HS-5 (cell line): ENCODE measurements around the gene NUP210L.
A peak's percentile ranks its signal among the peaks of the same experiment; 100 is the strongest.

Source experiments
- DNase-seq: peaks from one replicate; pipeline ENCODE4 v3.0.0-alpha.2; 2012; ENCODE audit warnings: low read depth

NUP210L gene

DNA sequence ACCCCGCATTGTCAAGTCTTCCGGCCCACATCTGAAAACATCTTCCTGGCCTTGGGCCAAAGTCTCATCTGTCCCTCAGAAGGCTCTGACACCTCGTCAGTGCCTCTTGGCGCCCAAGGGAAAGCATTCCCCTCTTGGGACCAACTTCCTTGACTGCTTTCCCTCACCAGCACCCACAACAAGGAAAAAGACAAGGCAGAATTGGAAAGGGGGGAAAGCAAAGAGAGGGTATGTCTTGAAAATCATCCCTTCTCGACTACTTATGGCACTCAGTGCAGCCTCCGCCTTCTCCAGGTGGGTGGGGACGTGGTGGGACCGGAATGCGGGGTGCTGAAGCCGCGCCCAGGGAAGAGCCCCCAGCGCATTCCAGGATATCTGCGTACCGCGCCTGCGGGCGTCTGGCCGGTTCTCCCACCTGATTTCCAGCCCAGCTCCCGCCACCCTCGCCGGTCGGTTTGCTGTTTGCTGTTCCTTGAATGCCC is 191.0 kb downstream of the NUP210L start:
- no peak for DNase-seq

DNA sequence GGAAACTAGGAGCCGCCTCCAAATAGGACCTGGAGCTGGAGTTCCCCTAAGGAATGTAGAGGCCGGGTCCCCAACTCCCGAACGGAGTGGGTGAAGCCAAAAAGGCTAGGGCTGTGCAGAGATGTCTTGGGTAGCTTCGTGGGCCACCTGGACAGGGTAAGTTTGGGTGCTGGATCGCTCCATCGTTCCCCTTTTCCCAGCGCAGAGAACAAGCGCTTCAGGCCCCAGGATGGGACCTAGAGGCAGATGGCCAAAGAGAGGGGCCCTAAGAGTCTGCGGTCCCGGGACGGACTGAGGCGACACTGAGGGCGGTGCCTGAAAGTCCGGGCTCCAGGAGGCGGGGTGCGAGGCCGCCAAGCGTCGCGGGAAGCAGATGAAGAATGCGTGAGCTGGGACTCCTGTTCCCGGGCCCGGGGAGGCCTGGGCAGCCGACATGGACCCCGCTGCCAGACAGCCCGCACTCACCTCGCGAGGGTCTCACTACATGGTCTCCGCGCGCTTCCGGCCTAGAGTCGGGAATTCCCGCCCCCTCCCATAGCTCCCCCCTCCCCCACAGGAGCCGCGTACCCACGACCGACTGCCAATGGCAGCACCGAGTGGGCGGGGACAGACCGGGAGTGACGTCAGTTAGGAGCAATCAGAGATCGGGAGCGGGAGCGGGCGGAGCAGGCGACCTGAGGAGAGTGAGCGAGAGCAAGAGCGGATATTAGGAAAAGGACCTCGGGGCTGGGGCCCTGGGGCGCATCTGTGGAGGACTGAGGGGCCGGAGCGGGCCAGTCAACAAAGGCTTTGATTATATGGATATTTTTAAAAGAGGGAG is 191.6 kb downstream of the NUP210L start, which contains the start of gene SLC39A1:
Gene SLC39A1 (minus strand): TSS at position 508 of the 820 bp plus-strand sequence. CDS start 822 bp downstream, outside the sequence.
- DNase-seq = peak; percentile 87

DNA sequence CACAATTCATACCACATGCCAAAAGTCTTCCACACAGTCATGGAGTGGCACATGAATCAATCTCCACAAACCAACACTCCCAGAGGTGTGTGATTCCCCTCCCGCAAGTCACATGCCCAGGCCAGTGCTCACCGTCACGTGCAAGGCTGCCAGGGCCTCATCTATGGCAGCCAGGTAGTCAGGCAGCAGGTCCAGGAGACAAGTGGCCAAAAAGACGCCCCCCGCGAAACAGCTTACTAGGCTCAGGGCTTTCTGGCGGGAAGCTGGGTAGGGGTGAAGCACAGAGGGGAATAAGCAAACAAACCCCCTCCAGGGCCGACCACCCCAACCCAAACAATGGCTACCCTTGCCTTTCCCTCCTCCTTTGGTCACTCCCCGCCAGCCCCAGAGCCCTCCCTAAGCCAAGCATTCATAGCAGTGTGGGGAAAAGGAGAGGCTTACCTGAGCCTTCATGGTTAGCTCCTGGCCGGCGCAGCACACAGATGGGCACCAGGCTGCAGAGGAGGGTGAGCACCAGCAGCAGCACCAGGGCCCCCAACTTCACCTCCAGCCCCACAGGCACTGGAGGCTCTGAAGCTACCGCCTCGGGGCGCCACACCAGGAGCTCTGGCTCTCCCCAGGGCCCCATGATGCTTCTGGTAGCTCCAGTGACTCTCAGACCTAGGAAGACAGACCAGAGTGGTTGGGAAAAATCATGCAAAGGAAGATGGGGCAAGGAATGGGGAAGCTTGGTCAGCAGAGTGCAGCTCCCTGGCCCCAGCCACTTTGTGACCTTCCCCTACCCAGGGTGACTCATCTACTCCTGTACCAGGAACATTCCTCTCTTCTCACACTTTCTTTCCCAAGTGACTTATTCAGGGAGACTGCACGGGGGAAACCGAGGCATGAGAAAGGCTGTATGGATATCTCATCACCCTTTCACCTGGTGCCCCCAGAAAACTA is 192.5 kb downstream of the NUP210L start:
- no peak for DNase-seq

DNA sequence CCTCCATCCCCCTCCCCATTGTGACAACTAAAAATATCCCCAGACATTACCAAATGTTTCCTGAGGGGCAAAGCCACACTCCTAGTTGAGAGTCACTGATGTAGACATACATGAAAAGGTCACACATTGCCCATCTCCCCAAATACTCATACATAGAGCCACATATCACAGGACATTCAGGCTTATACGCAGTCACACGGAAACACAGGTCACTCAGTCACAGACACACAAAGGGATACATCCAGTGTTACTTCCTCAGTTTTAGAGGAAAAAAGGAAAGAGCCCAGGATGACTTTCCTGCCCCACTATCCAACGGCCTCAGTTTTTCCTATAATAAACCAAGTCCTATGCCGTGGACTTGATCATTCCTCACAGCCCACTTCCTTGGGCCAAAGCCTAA is 193.5 kb downstream of the NUP210L start:
- DNase-seq = no peak

DNA sequence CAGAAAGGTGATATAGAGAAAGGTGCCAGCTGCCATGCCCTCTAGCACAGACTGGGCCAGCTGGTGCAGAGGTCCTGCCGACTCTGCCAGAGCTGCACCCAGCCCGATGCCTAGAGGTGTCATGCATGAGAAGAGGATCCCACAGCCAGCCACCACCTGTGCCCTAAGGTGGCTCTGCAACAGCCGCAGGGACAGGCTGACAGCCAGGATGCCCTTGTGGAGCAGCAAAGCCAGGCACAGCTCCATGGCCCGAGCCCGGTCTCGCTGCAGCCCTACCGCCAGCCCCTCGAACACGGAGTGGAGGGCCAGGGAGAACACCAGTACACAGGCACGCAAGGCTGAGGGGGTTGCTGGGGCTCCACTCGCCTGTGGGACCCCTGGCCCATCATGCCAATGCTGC is 194.7 kb downstream of the NUP210L start:
- no peak for DNase-seq

DNA sequence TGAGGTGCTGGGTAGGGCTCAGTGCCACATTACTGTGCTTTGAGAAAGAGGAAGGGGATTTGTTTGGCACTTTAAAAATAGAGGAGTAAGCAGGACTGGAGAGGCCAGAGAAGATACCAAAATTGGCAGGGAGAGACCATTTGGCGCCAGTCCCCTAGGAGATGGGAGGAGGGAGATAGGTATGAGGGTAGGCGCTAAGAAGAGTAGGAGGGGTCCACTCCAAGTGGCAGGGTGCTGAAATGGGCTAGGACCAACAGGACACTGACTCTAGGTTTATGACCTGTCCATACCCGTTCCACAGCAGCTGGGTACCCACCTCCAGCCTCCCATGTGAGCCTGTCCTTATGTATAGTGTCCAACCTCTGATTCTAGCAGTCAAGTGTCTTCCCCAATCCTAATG is 195.4 kb downstream of the NUP210L start:
- DNase-seq = no peak

DNA sequence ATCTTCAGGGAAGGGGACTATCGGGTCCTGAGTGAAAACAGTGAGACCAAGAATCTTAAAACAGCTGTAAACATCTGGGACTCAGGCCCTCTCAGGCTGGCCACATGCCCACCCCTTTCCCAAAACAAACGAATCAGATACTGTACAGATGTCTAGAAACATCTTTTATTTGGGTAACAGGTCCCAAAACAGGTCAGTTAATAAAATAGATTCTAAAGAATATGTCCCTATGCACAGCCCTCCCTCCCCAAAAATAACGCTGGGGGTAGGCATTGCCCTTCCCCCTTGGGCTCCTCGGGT is 196.0 kb downstream of the NUP210L start:
- DNase-seq = no peak

DNA sequence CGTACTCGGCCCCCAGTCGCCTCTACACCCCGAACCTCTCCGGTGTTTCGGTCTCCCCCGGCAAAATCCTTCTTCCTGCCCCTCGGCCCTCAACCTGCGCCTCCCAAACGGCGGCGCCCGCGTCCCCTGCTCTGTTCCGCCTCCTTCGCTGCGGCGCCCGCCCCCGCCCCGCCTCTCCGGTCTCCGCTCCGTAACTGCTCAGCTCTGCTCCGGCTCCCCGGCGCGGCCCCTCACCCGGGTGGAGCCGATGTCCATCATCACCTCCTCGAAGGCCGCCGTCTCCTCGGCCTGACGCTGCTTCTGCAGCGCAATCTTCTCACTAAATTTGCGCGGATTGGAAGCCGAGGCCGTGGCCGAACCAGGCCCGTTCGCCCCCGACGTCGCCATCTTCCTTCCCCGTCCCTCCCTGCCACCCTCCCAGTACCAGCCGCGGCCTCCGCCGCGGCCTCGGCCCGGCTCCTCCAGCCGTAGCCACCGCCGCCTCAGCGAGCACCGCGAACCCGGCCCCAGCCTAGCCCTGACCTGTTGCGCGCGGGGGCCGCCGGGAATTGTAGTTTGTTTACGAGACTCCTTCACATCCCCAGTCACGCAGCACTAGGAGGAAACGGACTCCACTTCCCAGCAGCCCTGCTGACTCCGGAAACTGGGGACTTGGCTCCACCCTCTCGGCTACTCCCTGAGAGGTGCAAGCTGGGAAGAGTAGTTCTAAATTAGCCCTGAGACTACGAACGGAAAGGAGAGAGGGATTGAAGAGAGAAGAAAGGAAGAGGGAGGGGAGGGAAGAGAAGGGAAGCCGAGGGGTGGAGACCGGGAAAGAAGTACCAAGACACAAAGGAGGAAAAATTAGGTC is 196.5 kb downstream of the NUP210L start, which contains the start of gene CRTC2:
Gene CRTC2 (minus strand): TSS at position 502 of the 850 bp plus-strand sequence. CDS start 115 bp downstream, at position 387.
- DNase-seq = peak; percentile 92

DNA sequence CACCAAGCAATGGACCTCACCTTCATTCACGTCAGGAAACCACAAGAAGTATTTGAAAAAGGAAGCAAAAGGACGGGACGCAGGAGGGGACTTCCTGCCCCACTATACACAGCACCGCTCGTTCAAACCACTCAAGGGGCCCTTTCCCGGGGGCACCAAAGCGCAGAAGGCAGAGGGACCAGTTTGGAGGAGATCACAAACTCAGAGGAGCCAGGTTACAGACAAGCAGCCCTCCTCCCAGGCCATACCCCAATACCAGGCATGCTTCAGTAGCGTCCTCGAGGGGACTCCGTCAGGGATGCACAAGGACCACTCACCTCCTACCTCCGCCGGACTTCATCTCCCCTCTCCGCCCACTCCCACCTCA is 197.1 kb downstream of the NUP210L start:
- no peak for DNase-seq

DNA sequence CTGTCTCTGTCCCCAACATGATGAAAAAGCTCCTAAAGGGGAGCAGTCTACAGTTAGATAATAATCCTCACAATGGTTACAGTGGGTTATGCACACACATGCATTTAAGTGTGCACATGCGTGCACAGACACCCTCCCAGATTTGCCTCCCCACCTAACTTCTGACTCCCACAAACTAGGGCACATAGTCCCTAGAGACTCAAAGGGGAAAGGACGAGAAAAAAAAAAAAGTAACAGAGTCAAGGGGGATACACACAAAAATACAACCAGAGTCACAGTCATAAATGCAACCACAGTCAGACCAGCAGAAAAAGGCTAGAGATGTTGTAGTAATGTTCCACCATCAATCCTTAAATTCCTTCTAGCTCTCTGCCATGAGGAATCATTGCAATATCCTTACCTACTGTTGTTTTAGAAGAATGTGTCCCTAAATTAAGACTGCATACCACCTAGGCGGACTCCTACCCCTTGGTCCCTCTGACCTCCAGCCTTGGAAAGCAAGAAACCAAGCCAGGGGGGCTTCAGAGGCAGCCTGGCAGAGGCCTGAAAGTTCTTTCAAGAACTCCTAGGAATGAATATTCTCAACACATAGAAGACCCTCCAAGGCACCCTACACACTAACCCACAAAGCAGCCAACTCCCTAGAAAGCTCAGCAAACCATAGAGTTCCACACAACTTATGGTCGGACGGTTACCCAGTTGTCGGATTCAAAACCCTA is 197.7 kb downstream of the NUP210L start:
- no peak for DNase-seq

DNA sequence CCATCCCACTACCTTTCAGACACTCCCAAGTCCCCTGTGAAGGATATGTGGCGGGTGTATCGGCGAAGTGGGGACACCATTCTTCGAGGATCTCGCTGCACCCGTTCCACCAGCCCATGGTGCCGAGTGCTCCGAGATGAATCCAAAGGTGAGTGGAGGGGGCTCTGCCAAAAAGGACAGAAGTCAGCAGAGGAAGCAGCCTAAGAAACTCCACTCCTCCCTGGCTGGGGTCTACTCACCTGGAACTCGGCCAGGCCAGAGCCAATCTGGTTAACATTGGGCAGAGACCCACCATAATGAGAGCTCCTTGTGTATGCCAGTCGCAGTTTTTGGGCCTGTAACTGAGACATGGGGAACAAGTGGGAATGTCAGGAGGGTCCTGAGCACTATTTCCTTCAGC is 200.0 kb downstream of the NUP210L start:
- DNase-seq = no peak

DNA sequence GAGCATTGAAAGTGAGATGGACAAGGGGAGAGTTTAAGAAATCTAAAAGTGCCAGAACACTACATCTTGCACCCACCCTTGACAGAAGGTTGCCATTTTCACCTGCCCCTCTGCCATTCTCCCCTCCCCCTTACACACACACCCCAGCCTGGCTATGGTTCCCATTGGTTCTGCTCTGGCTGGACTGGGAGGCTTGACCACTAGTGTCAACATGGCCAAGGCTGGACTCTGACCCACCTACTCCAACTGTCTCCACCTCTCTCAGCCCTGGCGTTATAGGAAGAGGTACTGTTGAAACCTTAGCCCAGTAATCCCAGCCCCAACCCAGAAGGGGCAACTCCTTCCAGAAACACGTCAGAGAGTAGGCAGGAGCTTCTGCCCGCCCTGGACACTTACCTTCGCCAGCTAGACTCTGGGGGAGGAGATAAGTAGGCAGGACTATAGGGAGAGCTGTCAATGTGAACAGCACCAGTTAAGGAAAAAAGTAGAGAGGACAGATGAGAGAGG is 201.0 kb downstream of the NUP210L start:
- DNase-seq = no peak

DNA sequence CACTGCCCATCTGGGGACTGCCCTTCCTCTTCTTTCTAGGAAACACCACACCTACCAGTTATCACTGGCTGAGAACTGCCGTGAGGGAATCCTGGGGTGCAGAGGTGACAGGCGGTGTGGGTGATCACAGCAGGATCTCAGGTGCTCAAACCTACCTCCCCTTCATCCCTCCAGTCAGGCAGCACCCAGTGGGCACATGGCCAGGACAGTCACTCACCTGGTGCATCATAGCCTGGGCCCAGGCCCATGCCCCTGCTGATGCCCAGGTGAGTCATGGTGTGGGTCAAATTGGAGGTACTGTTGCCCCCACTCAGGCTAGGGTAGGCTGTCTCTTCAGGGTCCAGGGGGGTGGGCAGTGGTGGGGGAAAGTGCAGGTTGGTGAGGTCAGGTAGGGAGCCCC is 203.1 kb downstream of the NUP210L start:
- no peak for DNase-seq

DNA sequence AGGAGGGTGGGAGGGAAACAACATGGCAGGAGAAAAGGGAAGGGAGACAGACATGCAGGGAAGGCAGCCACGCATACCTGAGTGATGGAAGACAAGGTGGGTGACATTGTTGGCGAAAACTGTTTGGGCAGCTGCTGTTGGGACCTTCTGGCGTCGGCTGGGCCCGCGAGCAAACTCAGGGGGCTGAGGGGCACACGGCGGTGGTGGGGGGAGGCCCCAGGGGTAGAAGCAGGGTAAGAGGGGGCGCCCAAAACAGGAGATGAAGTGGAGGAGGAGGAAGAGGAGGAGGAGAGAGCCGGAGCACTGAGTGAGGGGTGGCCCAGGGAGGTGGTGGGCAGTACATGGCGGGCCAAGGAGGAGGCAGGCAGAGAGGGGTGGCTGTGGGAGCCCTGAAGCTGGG is 203.7 kb downstream of the NUP210L start:
- DNase-seq = no peak

DNA sequence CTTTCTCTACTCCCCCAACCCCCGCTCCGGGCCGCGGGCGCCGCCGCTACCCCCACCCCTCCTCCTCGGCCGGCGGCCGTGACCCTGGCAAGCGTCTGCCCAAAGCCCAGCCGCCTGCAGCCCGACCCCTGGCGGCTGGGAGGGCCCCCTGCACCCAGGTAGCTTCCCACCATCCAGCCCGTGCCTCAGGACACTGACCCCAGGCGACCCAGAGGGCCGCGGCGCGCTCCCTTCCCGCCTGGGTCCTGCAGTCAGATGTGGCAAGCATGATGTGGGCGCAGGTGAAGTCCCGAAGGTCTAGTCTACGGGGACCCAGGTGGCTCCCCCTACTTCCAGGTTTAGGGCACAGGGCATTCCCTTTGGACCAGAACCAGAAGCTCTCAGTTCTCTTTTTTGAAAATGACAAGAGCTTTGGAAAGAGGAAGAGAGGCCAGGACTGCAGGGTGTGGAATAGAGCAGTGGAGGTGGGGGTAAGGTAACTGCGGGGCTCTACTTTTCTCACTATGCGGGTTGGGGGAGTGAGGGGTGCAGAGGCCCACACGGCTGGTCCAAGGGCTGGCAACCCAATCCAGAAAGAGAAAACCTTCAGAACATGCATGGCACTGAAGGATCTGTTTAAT is 208.1 kb downstream of the NUP210L start, which contains the start of gene DENND4B:
Gene DENND4B (minus strand): TSS at position 97 of the 620 bp plus-strand sequence. CDS start 2,344 bp downstream, outside the sequence.
- DNase-seq = no peak

DNA sequence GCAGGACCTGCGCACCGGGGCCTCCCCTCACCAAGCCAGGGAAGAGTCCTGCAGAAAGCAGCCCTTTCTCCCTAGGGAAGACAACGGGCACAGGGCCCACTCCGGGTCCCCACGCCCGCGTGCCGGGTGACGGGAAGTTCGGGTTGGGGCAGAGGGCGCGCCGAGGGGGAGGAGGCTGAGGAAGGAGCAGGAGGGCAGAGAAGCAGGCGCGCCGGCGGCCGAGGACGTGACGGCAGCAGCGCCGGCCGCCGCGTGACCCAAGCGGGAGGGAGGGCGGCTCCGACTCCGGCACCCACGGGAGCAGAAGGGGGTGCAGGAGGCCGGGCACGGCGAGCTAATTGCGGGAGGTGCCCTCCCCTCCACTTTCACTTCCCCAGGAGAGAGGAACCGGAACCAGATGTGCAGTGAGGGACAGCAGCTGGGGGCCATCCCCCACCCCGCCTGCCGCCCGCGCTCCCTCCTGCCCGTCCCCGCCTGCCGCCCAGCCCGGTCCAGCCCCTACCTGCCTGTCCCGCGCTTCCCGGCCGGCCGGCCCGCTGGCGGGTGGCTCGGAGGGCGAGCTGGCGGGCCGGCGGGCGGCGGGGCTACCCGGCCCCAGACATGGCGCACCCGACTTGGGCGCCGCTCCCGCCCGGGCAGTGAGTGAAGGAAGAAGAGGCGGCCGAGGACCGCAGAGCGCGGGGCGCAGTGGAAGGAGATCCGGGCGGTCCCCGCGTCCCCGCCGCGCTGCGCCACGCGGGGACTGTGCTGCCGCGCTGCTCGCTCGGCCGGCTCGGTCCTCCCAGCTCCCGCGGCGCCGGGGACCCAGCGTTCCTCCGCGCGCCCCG is 208.9 kb downstream of the NUP210L start:
- no peak for DNase-seq

DNA sequence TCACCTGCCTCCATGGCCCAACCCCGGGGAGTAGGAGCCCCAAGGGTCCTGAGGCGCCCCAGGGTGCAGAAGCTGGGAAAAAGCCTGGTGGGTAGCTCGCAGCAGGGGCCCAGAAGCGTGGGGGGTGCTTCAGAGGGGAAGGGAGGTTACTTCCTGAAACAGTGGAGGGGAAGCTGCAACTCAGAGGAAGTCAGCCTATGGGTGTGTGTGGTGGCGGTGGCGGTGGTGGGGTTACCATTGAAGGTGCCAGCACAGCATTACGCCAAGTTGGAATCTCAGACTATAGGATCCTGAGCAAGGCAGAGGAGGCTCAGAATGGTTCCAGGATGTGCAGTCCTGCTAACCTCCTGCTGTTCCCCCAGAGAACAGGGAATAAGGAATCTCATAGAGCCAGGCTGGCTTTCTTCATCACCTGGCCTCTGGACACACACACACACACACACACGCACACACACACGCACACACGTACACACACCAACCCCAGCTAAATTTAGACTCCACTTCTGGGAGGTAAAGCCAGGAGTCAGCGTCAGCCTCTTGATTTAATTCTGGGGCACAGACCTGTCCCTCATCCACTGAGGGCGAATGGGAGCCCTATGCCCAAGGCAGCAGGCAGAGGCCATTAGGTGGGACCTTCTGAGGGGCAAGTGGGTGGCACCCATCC is 209.6 kb downstream of the NUP210L start:
- DNase-seq = no peak

DNA sequence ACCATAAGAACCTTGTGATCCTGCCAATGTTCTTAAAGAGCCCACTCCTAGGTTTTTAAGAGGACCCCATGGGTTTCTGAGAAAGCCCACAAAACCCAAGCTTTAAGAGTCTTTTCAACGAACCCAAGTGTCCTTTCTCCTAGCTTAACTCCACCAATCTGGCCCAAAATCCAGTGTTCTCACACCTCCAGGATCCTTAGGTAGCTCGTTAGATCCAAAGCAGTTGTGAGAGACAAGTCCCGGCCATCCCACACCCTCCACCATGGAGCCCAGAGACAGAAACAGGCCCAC is 210.1 kb downstream of the NUP210L start:
- DNase-seq = no peak
